ENCODE data around the gene DNAH3.

DNAH3 gene

DNA sequence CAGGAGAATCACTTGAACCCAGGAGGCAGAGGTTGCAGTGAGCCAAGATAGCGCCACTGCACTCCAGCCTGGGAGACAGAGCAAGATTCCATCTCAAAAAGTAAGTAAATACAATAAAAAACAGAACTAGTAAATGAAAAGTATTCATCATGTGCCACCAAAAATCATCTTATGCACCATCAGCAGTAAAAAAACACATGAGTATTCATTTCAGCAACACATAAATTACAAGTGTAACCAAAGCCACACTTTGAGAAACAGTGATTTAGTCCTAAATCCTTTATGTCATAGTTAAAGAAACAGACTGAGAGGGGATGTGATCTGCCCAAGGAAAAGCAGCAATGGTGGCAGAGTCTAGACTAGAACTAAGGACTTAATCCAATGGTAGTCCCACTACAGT lies 263.4 kb downstream of the DNAH3 start:
- TF ChIP-seq GATA3 (IDR thresholded peaks at IDR 0.05; ENCODE audit: low read depth, low read length) (no peak), GATA2 (IDR thresholded peaks at IDR 0.05; ENCODE audit: low read depth, low read length) (no peak)

GRCh38 chr16:20886320-20886719 lies 264.3 kb downstream of the DNAH3 start:
- TF ChIP-seq GATA2 (IDR thresholded peaks at IDR 0.05; ENCODE audit: low read depth, low read length), result no peak
- TF ChIP-seq GATA3 (IDR thresholded peaks at IDR 0.05; ENCODE audit: low read depth, low read length), result no peak

DNA sequence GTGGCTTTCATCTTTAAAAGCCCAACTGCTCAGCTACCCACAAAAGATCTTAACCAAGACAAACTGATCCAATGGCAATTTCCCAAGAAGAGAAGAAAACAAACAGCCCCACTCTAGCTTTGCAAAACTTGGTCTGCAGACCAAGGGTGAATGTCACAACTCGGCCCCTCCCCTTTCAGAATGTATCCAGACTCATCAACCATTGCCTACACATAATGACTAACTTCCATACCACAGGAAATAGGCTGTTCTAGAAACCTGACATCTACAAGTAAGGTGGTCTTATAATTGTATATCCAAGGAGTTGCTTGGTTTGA lies 266.4 kb downstream of the DNAH3 start:
- TF ChIP-seq GATA2 (IDR thresholded peaks at IDR 0.05; ENCODE audit: low read depth, low read length) (no peak), GATA3 (IDR thresholded peaks at IDR 0.05; ENCODE audit: low read depth, low read length) (no peak)

- TF ChIP-seq GATA3 (IDR thresholded peaks at IDR 0.05; ENCODE audit: low read depth, low read length) (no peak), GATA2 (IDR thresholded peaks at IDR 0.05; ENCODE audit: low read depth, low read length) (no peak)
Observed at GRCh38 chr16:20883554-20884239, 266.9 kb downstream of the DNAH3 start.

All from SH-SY5Y (cell line).